Lung (tissue), 12 donors: ENCODE results near the gene APBB2. TPM values are rescaled to one million over a fixed set of nuclear protein-coding genes. Genes with fewer than 3 reads are reported as not detected.
A peak's percentile ranks its signal among the peaks of the same experiment; 100 is the strongest.

Experiments used
- ATAC-seq: fragments of 200-7000 bp; cut with Tn5 transposase; one replicate; pipeline ENCODE4 v1.9.1; 2020; ENCODE audit warnings: moderate number of reproducible peaks; ENCODE audit not compliant: insufficient read depth, low FRiP score
- DNase-seq, 3 donors: peaks; one replicate each; pipeline ENCODE4 v3.0.0-alpha.2; 2013 to 2017
- H3K27ac ChIP-seq, 2 donors: one replicate each; pipeline ENCODE4 v1.5.1; 2013; ENCODE audit warnings: mild to moderate bottlenecking in 2 of 2, moderate library complexity in 2 of 2, control low read depth in 1 of 2, inconsistent platforms in 1 of 2, low read depth in 1 of 2, low read length in 1 of 2
- H3K27me3 ChIP-seq, 3 donors: one replicate each; pipeline ENCODE4 v1.5.1; 2013; ENCODE audit warnings: low read length in 2 of 3; ENCODE audit not compliant: control insufficient read depth in 3 of 3, insufficient read depth in 3 of 3
- H3K36me3 ChIP-seq, 4 donors: one replicate each; pipeline ENCODE4 v1.5.1; 2013; ENCODE audit warnings: low read length in 4 of 4, mild to moderate bottlenecking in 1 of 4, moderate library complexity in 1 of 4; ENCODE audit not compliant: control insufficient read depth in 4 of 4, insufficient read depth in 4 of 4
- H3K4me1 ChIP-seq, 5 donors: one replicate each; pipeline ENCODE4 v1.5.1; 2013; ENCODE audit warnings: low read length in 5 of 5, mild to moderate bottlenecking in 2 of 5, moderate library complexity in 1 of 5; ENCODE audit not compliant: control insufficient read depth in 5 of 5, insufficient read depth in 5 of 5
- H3K4me3 ChIP-seq: one replicate; pipeline ENCODE4 v1.5.1; 2013; ENCODE audit warnings: mild to moderate bottlenecking, control low read depth, moderate library complexity
- H3K9ac ChIP-seq, 2 donors: one replicate each; pipeline ENCODE4 v1.5.1; 2013; ENCODE audit warnings: low read length in 2 of 2, control low read depth in 1 of 2; ENCODE audit not compliant: insufficient read depth in 1 of 2
- H3K9me3 ChIP-seq, 4 donors: one replicate each; pipeline ENCODE4 v1.5.1; 2013; ENCODE audit warnings: low read length in 3 of 4, mild to moderate bottlenecking in 1 of 4, moderate library complexity in 1 of 4; ENCODE audit not compliant: control insufficient read depth in 4 of 4, insufficient read depth in 3 of 4
- WGBS, 2 donors: extraction: QIAGEN DNeasy Blood & Tissue Kit; methylation state at CpG; one replicate each; pipeline ENCODE4 v1.1.7; 2013; 5-methylcytosine and 5-hydroxymethylcytosine counted together
- polyA plus RNA-seq, 2 donors: library from polyadenylated mRNA; stranded (reverse); fragments of 200-250 nt; gene quantifications; one replicate each; pipeline ENCODE4 v1.2.1, GENCODE V29; 2013
- total RNA-seq, 2 donors: library from RNA; depleted of rRNA in 1 of 2; stranded (reverse); fragments of >200 nt in 1 of 2; gene quantifications; one replicate each; pipeline ENCODE4 v1.2.1, GENCODE V29; 2014 to 2021
- TF ChIP-seq, protein P1 (sequence below): IDR thresholded peaks from 2 replicates; pipeline ENCODE4 v1.5.1; 2012; ENCODE audit warnings: mild to moderate bottlenecking; ENCODE audit errors: control extremely low read depth, extremely low read depth
- donor health status: control.
- donor health status: control.
- donor health status: Bipolar disorder and iron deficiency.
- donor health status: healthy.
- donor health status: DM: yes; HTN: yes; CAD: no.

APBB2 gene
- total and polyA plus RNA-seq, 4 donors: 13.3 to 99.0 (median 40.4) TPM

DNA sequence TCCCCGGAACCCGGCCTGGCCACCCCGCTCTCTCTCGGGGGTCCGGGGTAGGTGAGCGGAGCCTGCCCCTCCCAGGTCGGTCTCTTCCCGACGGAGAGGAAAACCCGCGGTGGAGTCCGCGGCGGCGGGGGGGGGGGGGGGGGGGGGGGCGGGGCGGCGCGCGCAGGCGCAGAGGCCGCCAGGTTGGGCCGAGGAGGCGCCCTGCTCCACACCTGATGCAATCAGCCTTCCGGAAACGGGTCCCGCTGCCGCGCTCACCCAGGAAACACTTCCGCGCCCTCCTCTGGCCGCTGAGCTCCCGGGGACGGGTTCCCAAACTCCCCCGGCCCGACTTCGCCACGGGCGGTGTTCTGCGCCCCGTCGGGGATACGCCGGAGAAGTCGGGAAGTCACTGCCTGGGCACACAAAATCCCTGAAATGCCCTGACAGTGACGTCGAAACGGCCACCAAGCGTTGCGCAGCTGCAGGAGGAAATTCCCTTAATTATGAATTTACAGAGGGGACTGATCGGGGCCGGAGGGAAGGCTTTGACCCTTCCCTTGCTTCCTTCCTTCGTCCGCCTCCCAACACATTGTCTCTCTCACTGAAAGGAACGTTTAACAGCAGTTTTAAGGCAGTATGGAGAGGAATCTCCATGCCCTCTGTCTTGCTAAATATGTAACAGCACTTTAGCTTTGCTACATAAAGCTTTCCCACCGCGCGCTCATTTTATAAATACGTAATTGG, 2.1 kb upstream of the APBB2 start:
- DNase-seq (peak; percentile 86 to 88 (median 88)), ATAC-seq (peak; percentile 30)
- Histone ChIP-seq H3K36me3 (no peaks in the 10 kb centered on the region), H3K4me3 (peak overlapping the region; percentile 67), H3K9ac (peak overlapping the region; percentile 84 to 86), H3K27ac (peak overlapping the region; percentile 78 to 92), H3K4me1 (peaks cover 0 to 24% (median 14%) of the 10 kb centered on the region in 5 donors), H3K9me3 (no peaks in the 10 kb centered on the region), H3K27me3 (no peaks in the 10 kb centered on the region)
- TF ChIP-seq, protein P1, sequence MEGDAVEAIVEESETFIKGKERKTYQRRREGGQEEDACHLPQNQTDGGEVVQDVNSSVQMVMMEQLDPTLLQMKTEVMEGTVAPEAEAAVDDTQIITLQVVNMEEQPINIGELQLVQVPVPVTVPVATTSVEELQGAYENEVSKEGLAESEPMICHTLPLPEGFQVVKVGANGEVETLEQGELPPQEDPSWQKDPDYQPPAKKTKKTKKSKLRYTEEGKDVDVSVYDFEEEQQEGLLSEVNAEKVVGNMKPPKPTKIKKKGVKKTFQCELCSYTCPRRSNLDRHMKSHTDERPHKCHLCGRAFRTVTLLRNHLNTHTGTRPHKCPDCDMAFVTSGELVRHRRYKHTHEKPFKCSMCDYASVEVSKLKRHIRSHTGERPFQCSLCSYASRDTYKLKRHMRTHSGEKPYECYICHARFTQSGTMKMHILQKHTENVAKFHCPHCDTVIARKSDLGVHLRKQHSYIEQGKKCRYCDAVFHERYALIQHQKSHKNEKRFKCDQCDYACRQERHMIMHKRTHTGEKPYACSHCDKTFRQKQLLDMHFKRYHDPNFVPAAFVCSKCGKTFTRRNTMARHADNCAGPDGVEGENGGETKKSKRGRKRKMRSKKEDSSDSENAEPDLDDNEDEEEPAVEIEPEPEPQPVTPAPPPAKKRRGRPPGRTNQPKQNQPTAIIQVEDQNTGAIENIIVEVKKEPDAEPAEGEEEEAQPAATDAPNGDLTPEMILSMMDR: no peak
- WGBS, 2 donors: 1% methylated on average over 39 to 55 of the region's 59 CpGs

DNA sequence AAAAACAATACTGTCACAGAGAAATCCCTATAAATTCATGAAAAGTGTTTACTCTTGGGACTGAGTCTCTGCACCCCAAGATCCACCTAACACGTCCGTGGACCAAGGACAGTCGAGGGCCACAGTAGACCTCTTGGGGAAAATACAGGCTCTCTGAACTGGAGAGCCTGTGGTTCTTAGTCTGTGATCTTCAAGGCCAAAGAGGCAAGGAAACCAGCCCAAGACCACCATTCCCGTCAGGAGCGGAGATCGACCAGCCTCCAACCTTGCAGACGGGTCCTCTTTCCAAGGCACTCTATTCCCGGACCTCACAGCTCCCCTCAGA, 1.6 kb upstream of the APBB2 start:
- whole genome bisulfite sequencing, 2 donors: 25 to 26% methylated on average over 8 of the region's 8 CpGs
- peak overlapping the region; percentile 34 to 80 for H3K27ac ChIP-seq
- DNase-seq: peak in 1 of 3 donors; percentile 55
- peak overlapping the region in 1 of 2 donors; percentile 69 for H3K9ac ChIP-seq
- H3K4me1 ChIP-seq: peaks cover 0 to 24% (median 14%) of the 10 kb centered on the region in 5 donors
- H3K9me3 ChIP-seq: no peaks in the 10 kb centered on the region
- TF ChIP-seq, protein P1: no peak
- no peaks in the 10 kb centered on the region for H3K27me3 ChIP-seq
- no peaks in the 10 kb centered on the region for H3K36me3 ChIP-seq
- peak overlapping the region; percentile 67 for H3K4me3 ChIP-seq
- no peak for ATAC-seq

DNA sequence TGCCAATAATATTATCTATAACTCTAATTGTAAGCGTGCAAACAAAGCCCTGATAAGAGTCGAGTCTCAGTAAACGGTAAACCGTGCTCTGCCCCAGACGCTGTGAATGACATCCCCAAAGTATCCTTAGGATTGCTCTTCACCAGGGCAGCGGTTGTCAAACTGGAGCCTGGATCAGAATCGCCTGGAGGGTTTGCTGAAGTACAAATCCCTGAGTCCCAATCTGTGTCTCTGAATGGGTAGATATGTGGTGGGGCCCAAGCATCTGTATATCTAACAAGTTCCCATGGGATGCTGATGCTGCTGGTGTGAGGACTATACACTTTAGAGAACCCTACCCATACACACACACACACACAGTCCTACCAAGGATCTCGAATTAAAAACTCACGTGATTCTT, 813 bp upstream of the APBB2 start:
- Histone ChIP-seq H3K9me3 (no peaks in the 10 kb centered on the region), H3K4me3 (no peak overlapping the region), H3K36me3 (no peaks in the 10 kb centered on the region), H3K27me3 (no peaks in the 10 kb centered on the region), H3K27ac (peak overlapping the region in 1 of 2 donors; percentile 36), H3K9ac (no peak overlapping the region), H3K4me1 (peaks cover 0 to 24% (median 14%) of the 10 kb centered on the region in 5 donors)
- DNase-seq (peak in 2 of 3 donors; percentile 15 to 23), ATAC-seq (no peak)
- TF ChIP-seq, protein P1: no peak
- WGBS, 2 donors: 37 to 52% methylated on average over 9 of the region's 9 CpGs

DNA sequence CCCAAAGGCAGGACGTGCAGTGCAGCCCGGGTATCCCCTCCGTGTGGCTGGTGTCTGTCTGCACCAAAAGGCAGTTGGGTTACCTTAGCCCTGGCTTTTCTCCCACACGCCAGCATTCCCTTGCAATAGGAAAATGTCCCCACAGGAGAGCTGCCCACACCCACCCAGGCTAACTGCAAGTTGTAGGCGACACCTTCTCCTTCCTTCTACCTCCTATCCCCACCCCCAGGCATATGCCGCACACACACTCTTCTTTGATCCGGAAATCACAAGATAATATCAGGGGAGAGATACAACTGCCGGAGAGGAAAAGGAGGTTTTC, 444 bp upstream of the APBB2 start:
- H3K9me3 ChIP-seq: no peaks in the 10 kb centered on the region
- 15 to 16% methylated on average over 8 of the region's 8 CpGs for WGBS, 2 donors
- peaks cover 0 to 24% (median 14%) of the 10 kb centered on the region in 5 donors for H3K4me1 ChIP-seq
- ATAC-seq (no peak), DNase-seq (no peak)
- TF ChIP-seq, protein P1: no peak
- no peak overlapping the region for H3K4me3 ChIP-seq
- no peak overlapping the region for H3K9ac ChIP-seq
- H3K27ac ChIP-seq: peak overlapping the region in 1 of 2 donors; percentile 75
- no peaks in the 10 kb centered on the region for H3K27me3 ChIP-seq
- H3K36me3 ChIP-seq: no peaks in the 10 kb centered on the region
